IMR-90 (cell line): ENCODE results near the gene ADAMTS14. TPM values are rescaled to one million over a fixed set of nuclear protein-coding genes. Genes with fewer than 3 reads are reported as not detected.

ENCODE experiments used
- ATAC-seq: fragments of 200-7000 bp; cut with Tn5 transposase; 2 replicates; pipeline ENCODE4 v1.9.1; 2020; ENCODE audit warnings: low read depth, mild to moderate bottlenecking, moderate library complexity
- BruUV-seq: library from RNA; stranded (reverse); fragments of 400-500 nt; replicated peaks from 2 replicates; lab custom pipeline; 2021; lab: Mats Ljungman, UMichigan
- CTCF ChIA-PET: fragments of 300-600 bp; formaldehyde crosslinking; extraction: SDS; loops from one replicate; lab custom pipeline; 2021; ENCODE audit warnings: antibody characterized with exemption; lab: Yijun Ruan, JAX
- POLR2A ChIA-PET: fragments of 300-600 bp; sonication (Branson Sonifier 250); formaldehyde crosslinking; loops from one replicate; lab custom pipeline; 2022; ENCODE audit warnings: antibody characterized with exemption; ENCODE audit not compliant: unreplicated experiment; lab: Charles Lee
- DNase-seq: peaks from one replicate; pipeline ENCODE4 v3.0.0; 2013
- H2AFZ ChIP-seq: replicated peaks from 2 replicates; pipeline ENCODE3; 2013; ENCODE audit warnings: low read length, mild to moderate bottlenecking; ENCODE audit not compliant: poor library complexity
- H2AK5ac ChIP-seq: 2 replicates; pipeline ENCODE4 v1.6.1; 2013; ENCODE audit warnings: low read depth, low read length, inconsistent platforms
- H2AK9ac ChIP-seq: replicated peaks from 2 replicates; pipeline ENCODE3; 2013; ENCODE audit warnings: mild to moderate bottlenecking, low read depth, low read length, moderate library complexity; ENCODE audit not compliant: poor library complexity
- H2BK120ac ChIP-seq: 2 replicates; pipeline ENCODE4 v1.6.1; 2013; ENCODE audit warnings: low read depth, low read length, inconsistent platforms
- H2BK15ac ChIP-seq: 3 replicates; pipeline ENCODE4 v1.6.1; 2013; ENCODE audit warnings: low read depth, low read length, inconsistent platforms
- H2BK20ac ChIP-seq: 2 replicates; pipeline ENCODE4 v1.6.1; 2013; ENCODE audit warnings: low read depth, mild to moderate bottlenecking, inconsistent platforms, low read length, moderate library complexity
- H2BK5ac ChIP-seq: 2 replicates; pipeline ENCODE4 v1.6.1; 2013; ENCODE audit warnings: mild to moderate bottlenecking, low read depth, low read length, inconsistent platforms; ENCODE audit not compliant: poor library complexity, severe bottlenecking
- H3K14ac ChIP-seq: replicated peaks from 2 replicates; pipeline ENCODE4 v1.6.1; 2013; ENCODE audit warnings: low read depth, low read length, inconsistent platforms
- H3K18ac ChIP-seq: 2 replicates; pipeline ENCODE4 v1.6.1; 2013; ENCODE audit warnings: low read depth, low read length, control low read depth
- H3K23ac ChIP-seq: 2 replicates; pipeline ENCODE4 v1.6.1; 2013; ENCODE audit warnings: low read depth, low read length, inconsistent platforms
- H3K27ac ChIP-seq: 2 replicates; pipeline ENCODE4 v1.5.1; 2013; ENCODE audit warnings: mild to moderate bottlenecking, control low read depth, low read length; ENCODE audit not compliant: insufficient read depth
- H3K27me3 ChIP-seq: 2 replicates; pipeline ENCODE4 v1.6.1; 2013; ENCODE audit warnings: low read length; ENCODE audit not compliant: control insufficient read depth, insufficient read depth
- H3K36me3 ChIP-seq: 2 replicates; pipeline ENCODE4 v1.6.1; 2013; ENCODE audit warnings: low read length, mixed read lengths; ENCODE audit not compliant: control insufficient read depth, insufficient read depth
- H3K4ac ChIP-seq: 2 replicates; pipeline ENCODE4 v1.6.1; 2013; ENCODE audit warnings: low read depth, low read length, inconsistent platforms
- H3K4me1 ChIP-seq: 2 replicates; pipeline ENCODE4 v1.6.1; 2013; ENCODE audit warnings: low read length, mixed read lengths; ENCODE audit not compliant: control insufficient read depth, insufficient read depth
- H3K4me2 ChIP-seq: 2 replicates; pipeline ENCODE4 v1.6.1; 2013; ENCODE audit warnings: low read depth, mild to moderate bottlenecking, control low read depth, low read length, moderate library complexity
- H3K4me3 ChIP-seq: 2 replicates; pipeline ENCODE4 v1.5.1; 2013; ENCODE audit warnings: low read depth, mild to moderate bottlenecking, control low read depth, low read length, moderate library complexity; ENCODE audit not compliant: insufficient read depth
- H3K56ac ChIP-seq: 2 replicates; pipeline ENCODE4 v1.6.1; 2013; ENCODE audit warnings: low read length, inconsistent platforms; ENCODE audit not compliant: insufficient read depth; ENCODE audit errors: extremely low read depth
- H3K79me1 ChIP-seq, 2 experiments: 2 replicates each; pipeline ENCODE4 v1.6.1; 2013; ENCODE audit warnings: low read length in 2 of 2, inconsistent platforms in 1 of 2, low read depth in 1 of 2
- H3K9ac ChIP-seq: 2 replicates; pipeline ENCODE4 v1.6.1; 2013; ENCODE audit warnings: low read depth, low read length, control low read depth
- H3K9me1 ChIP-seq: 2 replicates; pipeline ENCODE4 v1.6.1; 2013; ENCODE audit warnings: low read length, inconsistent platforms; ENCODE audit not compliant: insufficient read depth
- H3K9me3 ChIP-seq: 2 replicates; pipeline ENCODE4 v1.6.1; 2013; ENCODE audit warnings: low read length; ENCODE audit not compliant: control insufficient read depth, insufficient read depth
- H4K20me1 ChIP-seq: 2 replicates; pipeline ENCODE4 v1.6.1; 2013; ENCODE audit warnings: low read length, inconsistent platforms; ENCODE audit not compliant: insufficient read depth
- H4K5ac ChIP-seq: 2 replicates; pipeline ENCODE4 v1.6.1; 2013; ENCODE audit warnings: mild to moderate bottlenecking, low read depth, low read length, control low read depth
- H4K8ac ChIP-seq, 2 experiments: 2 replicates each; pipeline ENCODE4 v1.6.1; 2013; ENCODE audit warnings: low read depth in 2 of 2, low read length in 2 of 2, control low read depth in 1 of 2, inconsistent platforms in 1 of 2
- H4K91ac ChIP-seq: 2 replicates; pipeline ENCODE4 v1.6.1; 2013; ENCODE audit warnings: low read depth, low read length, inconsistent platforms; ENCODE audit not compliant: insufficient read depth
- BHLHE40 ChIP-seq: fragments of 150-350 bp; IDR thresholded peaks from 2 replicates; pipeline ENCODE4 v1.6.1; 2016; ENCODE audit warnings: mild to moderate bottlenecking, low read depth, low read length
- CEBPB ChIP-seq: IDR thresholded peaks from 2 replicates; pipeline ENCODE4 v1.6.1; 2012; ENCODE audit warnings: low read depth, low read length, improper control_type of control experiment
- CHD1 ChIP-seq: IDR thresholded peaks from 2 replicates; pipeline ENCODE4 v1.6.1; 2012; ENCODE audit warnings: low read depth, low read length, improper control_type of control experiment
- MAFK ChIP-seq: IDR thresholded peaks from 2 replicates; pipeline ENCODE4 v1.6.1; 2012; ENCODE audit warnings: low read depth, low read length, improper control_type of control experiment
- MAZ ChIP-seq: IDR thresholded peaks from 2 replicates; pipeline ENCODE4 v1.6.1; 2012; ENCODE audit warnings: low read depth, mild to moderate bottlenecking, low read length, improper control_type of control experiment, moderate library complexity, borderline replicate concordance
- MXI1 ChIP-seq: IDR thresholded peaks from 2 replicates; pipeline ENCODE4 v1.6.1; 2012; ENCODE audit warnings: low read depth, mild to moderate bottlenecking, low read length, moderate library complexity, borderline replicate concordance
- NFE2L2 ChIP-seq: fragments of 150-350 bp; IDR thresholded peaks from 2 replicates; pipeline ENCODE4 v1.6.1; 2016; ENCODE audit warnings: low read depth, mild to moderate bottlenecking, low read length
- RAD21 ChIP-seq: IDR thresholded peaks from 2 replicates; pipeline ENCODE4 v1.6.1; 2012; ENCODE audit warnings: low read length, improper control_type of control experiment
- RCOR1 ChIP-seq: IDR thresholded peaks from 2 replicates; pipeline ENCODE4 v1.6.1; 2012; ENCODE audit warnings: mild to moderate bottlenecking, low read length, improper control_type of control experiment; ENCODE audit not compliant: insufficient replicate concordance
- RFX5 ChIP-seq: IDR thresholded peaks from 2 replicates; pipeline ENCODE4 v1.8.0; 2012; ENCODE audit warnings: low read depth, mild to moderate bottlenecking, low read length, moderate library complexity
- SMC3 ChIP-seq: fragments of 150-350 bp; IDR thresholded peaks from 2 replicates; pipeline ENCODE4 v1.6.1; 2016; ENCODE audit warnings: low read depth, mild to moderate bottlenecking, antibody characterized with exemption, low read length, moderate library complexity
- WGBS, 2 experiments: methylation state at CpG; one replicate each; pipeline versions ENCODE4 v1.1.5 to v1.1.7; 2013; ENCODE audit warnings: missing lambda C conversion rate in 2 of 2; ENCODE audit not compliant: insufficient read length in 1 of 2; ENCODE audit errors: extremely low coverage in 2 of 2; 5-methylcytosine and 5-hydroxymethylcytosine counted together
- dilution Hi-C: fragments of 300-500 bp; cut with HindIII; formaldehyde crosslinking; loops from one replicate; pipeline ENCODE4 v1.14.3; 2018; ENCODE audit warnings: low sequenced_read_pairs; ENCODE audit not compliant: unreplicated experiment
- in situ Hi-C: fragments of 300-500 bp; cut with MboI; formaldehyde crosslinking; loops from 3 replicates; pipeline ENCODE4 v1.14.3; 2019; ENCODE audit warnings: low sequenced_read_pairs, inconsistent platforms, mixed read lengths
- intact Hi-C: fragments of 100-400 bp; cut with micrococcal nuclease; formaldehyde crosslinking; loops from 2 replicates; pipeline ENCODE4 v1.10.0; 2022
- polyA plus RNA-seq, 3 experiments: library from polyadenylated mRNA; depleted of rRNA; stranded (reverse); fragments of >200 nt; gene quantifications; 2 replicates each; pipeline ENCODE4 v1.2.3, GENCODE V29; 2012; ENCODE audit warnings: low replicate concordance in 1 of 3
- total RNA-seq: library from RNA; depleted of rRNA; stranded (reverse); fragments of >200 nt; gene quantifications from 2 replicates; pipeline ENCODE4 v1.2.3, GENCODE V29; 2012
- TF ChIP-seq, protein P1 (sequence below): fragments of 150-350 bp; IDR thresholded peaks from 2 replicates; pipeline ENCODE4 v1.6.1; 2016; ENCODE audit warnings: low read depth, mild to moderate bottlenecking, low read length, moderate library complexity, borderline replicate concordance
- TF ChIP-seq, protein P2 (sequence below): conservative IDR thresholded peaks from 2 replicates; pipeline ENCODE4 v1.5.1; 2012; ENCODE audit warnings: mild to moderate bottlenecking, low read depth, low read length, improper control_type of control experiment
- TF ChIP-seq, protein P3 (sequence below): fragments of 150-350 bp; IDR thresholded peaks from 2 replicates; pipeline ENCODE4 v1.6.1; 2017; ENCODE audit warnings: mild to moderate bottlenecking, antibody characterized with exemption, low read length, low read depth

The ADAMTS14 gene
- total and polyA plus RNA-seq, 2 of the 4 experiments (the other 2 are of a cell fraction) = under 0.01 to 0.31 TPM

DNA sequence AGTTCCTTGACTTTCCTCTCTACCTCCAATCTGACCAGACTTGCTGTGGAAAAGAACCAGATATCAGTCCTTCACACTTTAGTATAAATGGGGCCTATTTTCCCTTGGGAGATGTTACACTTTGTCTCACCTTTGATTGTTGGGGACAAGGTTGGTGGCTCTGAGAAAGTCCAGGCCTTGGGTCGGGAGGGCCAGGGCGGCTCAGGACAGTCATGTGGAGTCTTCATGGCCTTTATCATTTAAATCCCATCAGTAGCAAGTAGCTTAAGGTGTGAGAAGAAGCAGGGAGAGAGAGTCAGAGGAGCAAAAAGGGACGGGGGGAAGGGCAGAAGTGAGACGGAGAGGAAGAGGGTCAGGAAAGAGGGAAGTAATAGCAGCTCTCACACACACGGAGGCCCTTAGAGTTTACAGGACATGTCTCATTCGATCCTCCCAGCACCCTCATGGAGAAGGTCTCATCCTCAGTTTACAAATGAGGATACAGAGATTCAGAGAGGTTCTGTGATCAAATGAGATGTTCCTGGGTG lies 72.4 kb downstream of the ADAMTS14 start:
- no peak overlapping the region for H3K9ac ChIP-seq
- ChIA-PET CTCF (no interaction called here), POLR2A (no interaction called here)
- no peak overlapping the region for H3K4me2 ChIP-seq
- no peak overlapping the region for H3K4me3 ChIP-seq
- BruUV-seq = no TSS peak
- peaks cover 3% of the 10 kb centered on the region for H3K9me3 ChIP-seq
- ATAC-seq (no peak), DNase-seq (no peak)
- dilution Hi-C loops (no loop called here), in situ Hi-C loops (no loop called here), intact Hi-C loops (no loop called here)
- no peak overlapping the region for H4K91ac ChIP-seq
- no peak overlapping the region for H2AK5ac ChIP-seq
- H3K4ac ChIP-seq = no peak overlapping the region
- no peaks in the 10 kb centered on the region for H3K36me3 ChIP-seq
- H2AFZ ChIP-seq = no peak overlapping the region
- no peak overlapping the region for H3K27ac ChIP-seq
- no CpG with 5 or more reads among the region's 6 CpGs for WGBS, 2 experiments
- H3K27me3 ChIP-seq = peaks cover 2% of the 10 kb centered on the region; the same call in 1 of the 2 replicates
- H4K5ac ChIP-seq = no peak overlapping the region
- no peak overlapping the region for H4K8ac ChIP-seq
- no peak overlapping the region for H2AK9ac ChIP-seq
- no peaks in the 10 kb centered on the region for H4K20me1 ChIP-seq
- H3K9me1 ChIP-seq = no peaks in the 10 kb centered on the region
- no peak overlapping the region for H2BK120ac ChIP-seq
- H3K14ac ChIP-seq = no peak overlapping the region
- H3K79me1 ChIP-seq = no peaks in the 10 kb centered on the region
- H2BK20ac ChIP-seq = no peak overlapping the region
- H2BK5ac ChIP-seq = no peak overlapping the region
- no peak overlapping the region for H3K18ac ChIP-seq
- H3K56ac ChIP-seq = no peak overlapping the region
- TF ChIP-seq CHD1 = no peak
- TF ChIP-seq SMC3 = no peak
- TF ChIP-seq NFE2L2 = no peak
- no peak for TF ChIP-seq BHLHE40
- TF ChIP-seq MAFK = no peak
- no peak for TF ChIP-seq CEBPB
- TF ChIP-seq RCOR1 = no peak
- TF ChIP-seq, protein P1, sequence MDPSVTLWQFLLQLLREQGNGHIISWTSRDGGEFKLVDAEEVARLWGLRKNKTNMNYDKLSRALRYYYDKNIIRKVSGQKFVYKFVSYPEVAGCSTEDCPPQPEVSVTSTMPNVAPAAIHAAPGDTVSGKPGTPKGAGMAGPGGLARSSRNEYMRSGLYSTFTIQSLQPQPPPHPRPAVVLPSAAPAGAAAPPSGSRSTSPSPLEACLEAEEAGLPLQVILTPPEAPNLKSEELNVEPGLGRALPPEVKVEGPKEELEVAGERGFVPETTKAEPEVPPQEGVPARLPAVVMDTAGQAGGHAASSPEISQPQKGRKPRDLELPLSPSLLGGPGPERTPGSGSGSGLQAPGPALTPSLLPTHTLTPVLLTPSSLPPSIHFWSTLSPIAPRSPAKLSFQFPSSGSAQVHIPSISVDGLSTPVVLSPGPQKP = no peak
- TF ChIP-seq RFX5 = no peak
- no peak for TF ChIP-seq MXI1
- TF ChIP-seq, protein P2, sequence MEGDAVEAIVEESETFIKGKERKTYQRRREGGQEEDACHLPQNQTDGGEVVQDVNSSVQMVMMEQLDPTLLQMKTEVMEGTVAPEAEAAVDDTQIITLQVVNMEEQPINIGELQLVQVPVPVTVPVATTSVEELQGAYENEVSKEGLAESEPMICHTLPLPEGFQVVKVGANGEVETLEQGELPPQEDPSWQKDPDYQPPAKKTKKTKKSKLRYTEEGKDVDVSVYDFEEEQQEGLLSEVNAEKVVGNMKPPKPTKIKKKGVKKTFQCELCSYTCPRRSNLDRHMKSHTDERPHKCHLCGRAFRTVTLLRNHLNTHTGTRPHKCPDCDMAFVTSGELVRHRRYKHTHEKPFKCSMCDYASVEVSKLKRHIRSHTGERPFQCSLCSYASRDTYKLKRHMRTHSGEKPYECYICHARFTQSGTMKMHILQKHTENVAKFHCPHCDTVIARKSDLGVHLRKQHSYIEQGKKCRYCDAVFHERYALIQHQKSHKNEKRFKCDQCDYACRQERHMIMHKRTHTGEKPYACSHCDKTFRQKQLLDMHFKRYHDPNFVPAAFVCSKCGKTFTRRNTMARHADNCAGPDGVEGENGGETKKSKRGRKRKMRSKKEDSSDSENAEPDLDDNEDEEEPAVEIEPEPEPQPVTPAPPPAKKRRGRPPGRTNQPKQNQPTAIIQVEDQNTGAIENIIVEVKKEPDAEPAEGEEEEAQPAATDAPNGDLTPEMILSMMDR = no peak
- no peak for TF ChIP-seq RAD21
- TF ChIP-seq MAZ = no peak
- TF ChIP-seq, protein P3, sequence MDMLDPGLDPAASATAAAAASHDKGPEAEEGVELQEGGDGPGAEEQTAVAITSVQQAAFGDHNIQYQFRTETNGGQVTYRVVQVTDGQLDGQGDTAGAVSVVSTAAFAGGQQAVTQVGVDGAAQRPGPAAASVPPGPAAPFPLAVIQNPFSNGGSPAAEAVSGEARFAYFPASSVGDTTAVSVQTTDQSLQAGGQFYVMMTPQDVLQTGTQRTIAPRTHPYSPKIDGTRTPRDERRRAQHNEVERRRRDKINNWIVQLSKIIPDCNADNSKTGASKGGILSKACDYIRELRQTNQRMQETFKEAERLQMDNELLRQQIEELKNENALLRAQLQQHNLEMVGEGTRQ = no peak
- no peak overlapping the region for H3K23ac ChIP-seq
- no peak overlapping the region for H2BK15ac ChIP-seq
- H3K4me1 ChIP-seq = peaks cover 5% of the 10 kb centered on the region; the same call in 1 of the 2 replicates
